MCF 10A (cell line): ENCODE data around the gene MSX1. TPM values are rescaled to one million over a fixed set of nuclear protein-coding genes. Genes with fewer than 3 reads are reported as not detected.

Experiments
- BruUV-seq: library from RNA; stranded (reverse); fragments of 400-500 nt; replicated peaks from 2 replicates; lab custom pipeline; 2021; lab: Mats Ljungman, UMichigan
- CTCF ChIA-PET: fragments of 300-600 bp; sonication (Branson Sonifier 250); formaldehyde crosslinking; extraction: SDS; loops from one replicate; lab custom pipeline; 2021; ENCODE audit warnings: antibody characterized with exemption, inconsistent platforms; lab: Yijun Ruan, JAX
- POLR2A ChIA-PET: fragments of 300-600, 350-650 bp; sonication (Branson Sonifier 250); formaldehyde crosslinking; extraction: SDS; loops from one replicate; lab custom pipeline; 2020; ENCODE audit warnings: antibody characterized with exemption, inconsistent platforms; lab: Yijun Ruan, JAX
- DNase-seq: peaks from one replicate; pipeline ENCODE4 v3.0.0-alpha.2; 2018; ENCODE audit not compliant: unreplicated experiment
- H3K27ac Mint-ChIP-seq: one replicate; pipeline ENCODE4 v1.8.0; 2022; ENCODE audit warnings: mild to moderate bottlenecking, low read depth, mixed read lengths; ENCODE audit not compliant: unreplicated experiment
- H3K27me3 Mint-ChIP-seq: one replicate; pipeline ENCODE4 v1.8.0; 2022; ENCODE audit warnings: mixed read lengths; ENCODE audit not compliant: insufficient read depth, unreplicated experiment
- H3K36me3 Mint-ChIP-seq: one replicate; pipeline ENCODE4 v1.8.0; 2022; ENCODE audit warnings: mild to moderate bottlenecking, moderate library complexity, mixed read lengths; ENCODE audit not compliant: insufficient read depth, unreplicated experiment
- H3K4me1 Mint-ChIP-seq: one replicate; pipeline ENCODE4 v1.8.0; 2022; ENCODE audit warnings: mixed read lengths; ENCODE audit not compliant: insufficient read depth, unreplicated experiment
- H3K4me3 Mint-ChIP-seq: one replicate; pipeline ENCODE4 v1.8.0; 2022; ENCODE audit warnings: mild to moderate bottlenecking, moderate library complexity, mixed read lengths; ENCODE audit not compliant: unreplicated experiment
- H3K9me3 Mint-ChIP-seq: one replicate; pipeline ENCODE4 v1.8.0; 2022; ENCODE audit warnings: mixed read lengths; ENCODE audit not compliant: unreplicated experiment
- intact Hi-C: fragments of 100-400 bp; cut with micrococcal nuclease; formaldehyde crosslinking; loops from 2 replicates; pipeline ENCODE4 v1.14.1; 2022
- total RNA-seq: library from RNA; stranded (reverse); gene quantifications from 2 replicates; pipeline ENCODE4 v1.2.3, GENCODE V29; 2022
- TF ChIP-seq, protein P1 (sequence below): fragments of 200-600 bp; IDR thresholded peaks from one replicate; pipeline ENCODE4 v1.8.0; 2022; ENCODE audit warnings: antibody characterized with exemption, mild to moderate bottlenecking; ENCODE audit not compliant: unreplicated experiment

The MSX1 gene
- total RNA-seq, 1 experiment from 2014 or later = 3.9 TPM

DNA sequence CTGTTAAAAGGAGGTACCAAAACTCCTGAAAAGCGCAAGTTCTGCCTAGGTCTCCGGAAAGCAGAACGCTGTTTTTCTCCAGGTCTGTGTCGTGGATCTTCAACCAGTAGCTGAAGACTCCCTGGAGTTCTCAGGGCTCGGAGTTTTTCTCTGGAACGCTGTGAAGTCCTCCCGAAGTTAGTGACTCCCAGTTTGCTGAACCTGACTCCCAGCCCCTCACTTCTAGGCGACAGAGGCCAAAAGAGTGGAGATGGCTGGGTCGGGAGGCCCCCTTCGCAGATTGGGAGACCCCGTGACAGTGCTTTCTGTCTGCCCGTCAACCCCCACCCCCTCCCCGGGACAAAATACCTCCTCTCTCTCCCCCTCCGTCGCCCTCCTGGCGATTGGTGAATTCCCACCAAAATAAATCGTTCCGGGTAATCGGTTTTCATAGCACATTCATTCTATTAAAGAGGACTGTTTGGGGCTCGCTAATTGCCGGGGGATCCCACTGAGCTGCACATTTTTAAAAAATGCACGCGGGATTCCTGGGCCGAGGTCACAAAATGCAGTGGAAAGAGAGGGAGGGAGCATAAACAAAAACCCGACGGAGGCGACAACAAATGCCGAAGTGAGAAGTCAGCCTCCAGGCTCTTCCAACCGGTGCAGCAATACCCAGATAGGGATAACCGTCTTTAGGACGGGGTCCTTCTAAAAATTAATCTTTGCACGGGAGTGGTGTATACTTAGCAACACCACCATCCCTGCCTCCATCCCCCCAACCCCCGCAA lies 4.0 kb upstream of the MSX1 start:
- H3K9me3 Mint-ChIP-seq = no peaks in the 10 kb centered on the region
- DNase-seq = no peak
- H3K27me3 Mint-ChIP-seq = peaks cover 15% of the 10 kb centered on the region
- no peaks in the 10 kb centered on the region for H3K36me3 Mint-ChIP-seq
- POLR2A ChIA-PET = interaction anchor here (0.6 kb wide), 1 partner anchor 126 kb away, joined by 3 read pairs; no protein-coding TSS in a partner anchor
- H3K4me3 Mint-ChIP-seq = no peak overlapping the region
- intact Hi-C loops = no loop called here
- CTCF ChIA-PET = interaction anchor here (0.5 to 0.6 kb wide), 3 partner anchors 72 to 592 kb away, joined by 3 to 6 read pairs (median 4); no protein-coding TSS in a partner anchor
- H3K4me1 Mint-ChIP-seq = peaks cover 10% of the 10 kb centered on the region
- TF ChIP-seq, protein P1, sequence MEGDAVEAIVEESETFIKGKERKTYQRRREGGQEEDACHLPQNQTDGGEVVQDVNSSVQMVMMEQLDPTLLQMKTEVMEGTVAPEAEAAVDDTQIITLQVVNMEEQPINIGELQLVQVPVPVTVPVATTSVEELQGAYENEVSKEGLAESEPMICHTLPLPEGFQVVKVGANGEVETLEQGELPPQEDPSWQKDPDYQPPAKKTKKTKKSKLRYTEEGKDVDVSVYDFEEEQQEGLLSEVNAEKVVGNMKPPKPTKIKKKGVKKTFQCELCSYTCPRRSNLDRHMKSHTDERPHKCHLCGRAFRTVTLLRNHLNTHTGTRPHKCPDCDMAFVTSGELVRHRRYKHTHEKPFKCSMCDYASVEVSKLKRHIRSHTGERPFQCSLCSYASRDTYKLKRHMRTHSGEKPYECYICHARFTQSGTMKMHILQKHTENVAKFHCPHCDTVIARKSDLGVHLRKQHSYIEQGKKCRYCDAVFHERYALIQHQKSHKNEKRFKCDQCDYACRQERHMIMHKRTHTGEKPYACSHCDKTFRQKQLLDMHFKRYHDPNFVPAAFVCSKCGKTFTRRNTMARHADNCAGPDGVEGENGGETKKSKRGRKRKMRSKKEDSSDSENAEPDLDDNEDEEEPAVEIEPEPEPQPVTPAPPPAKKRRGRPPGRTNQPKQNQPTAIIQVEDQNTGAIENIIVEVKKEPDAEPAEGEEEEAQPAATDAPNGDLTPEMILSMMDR = no peak
- BruUV-seq = no TSS peak
- H3K27ac Mint-ChIP-seq = no peak overlapping the region

DNA sequence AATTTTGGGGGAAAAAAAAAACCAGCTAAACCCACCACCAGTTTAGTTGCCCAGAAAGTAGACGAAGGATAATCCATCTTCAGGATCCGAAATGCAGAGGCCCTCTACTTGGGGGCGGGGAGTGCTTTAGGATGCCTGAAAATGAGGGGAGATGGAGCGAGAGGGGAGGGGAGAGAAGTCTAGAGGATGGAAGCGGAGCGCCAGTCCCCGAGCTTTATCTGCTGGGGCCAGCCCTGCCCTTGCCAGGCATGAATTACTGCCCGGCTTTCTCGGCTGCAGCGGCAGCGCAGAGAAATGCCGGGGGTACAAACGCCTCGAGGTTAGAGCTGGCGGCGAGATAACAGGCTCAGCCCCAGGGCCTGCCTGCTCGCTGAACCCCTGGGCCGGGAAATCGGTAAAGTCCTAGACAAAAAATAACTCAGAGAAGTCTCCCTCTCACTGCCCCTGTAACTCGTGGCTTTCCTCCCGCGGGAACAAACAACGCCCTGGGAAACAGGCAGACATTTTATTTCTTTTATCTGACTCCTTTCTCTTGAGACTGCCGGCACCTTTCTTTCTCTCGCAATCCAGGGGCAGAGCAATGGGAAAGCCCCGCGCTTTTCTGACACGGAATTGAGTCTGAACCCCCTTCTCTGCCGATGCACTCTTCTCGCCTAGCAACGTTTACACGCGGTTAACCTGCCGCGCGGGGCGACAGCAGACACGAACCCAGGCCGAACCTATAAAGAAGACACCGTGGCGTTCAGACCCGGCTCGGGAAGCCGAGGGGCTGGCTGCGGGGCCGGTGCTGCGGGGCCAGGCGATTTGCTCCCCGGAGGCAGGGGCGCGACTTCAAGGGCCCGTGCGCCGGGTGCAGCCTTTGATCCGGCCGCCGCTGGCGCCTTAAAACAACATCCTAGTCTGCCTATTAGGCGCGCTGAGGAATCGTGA lies 3.1 kb upstream of the MSX1 start:
- intact Hi-C loops = no loop called here
- Mint-ChIP-seq H3K4me3 (no peak overlapping the region), H3K27ac (no peak overlapping the region), H3K4me1 (peaks cover 10% of the 10 kb centered on the region), H3K27me3 (peaks cover 15% of the 10 kb centered on the region), H3K36me3 (no peaks in the 10 kb centered on the region), H3K9me3 (no peaks in the 10 kb centered on the region)
- TF ChIP-seq, protein P1 = no peak
- ChIA-PET CTCF (interaction anchor here (0.5 to 0.6 kb wide), 3 partner anchors 71 to 591 kb away, joined by 3 to 6 read pairs (median 4); no protein-coding TSS in a partner anchor), POLR2A (interaction anchor here (0.6 kb wide), 1 partner anchor 125 kb away, joined by 3 read pairs; no protein-coding TSS in a partner anchor)
- no peak for DNase-seq
- no TSS peak for BruUV-seq

DNA sequence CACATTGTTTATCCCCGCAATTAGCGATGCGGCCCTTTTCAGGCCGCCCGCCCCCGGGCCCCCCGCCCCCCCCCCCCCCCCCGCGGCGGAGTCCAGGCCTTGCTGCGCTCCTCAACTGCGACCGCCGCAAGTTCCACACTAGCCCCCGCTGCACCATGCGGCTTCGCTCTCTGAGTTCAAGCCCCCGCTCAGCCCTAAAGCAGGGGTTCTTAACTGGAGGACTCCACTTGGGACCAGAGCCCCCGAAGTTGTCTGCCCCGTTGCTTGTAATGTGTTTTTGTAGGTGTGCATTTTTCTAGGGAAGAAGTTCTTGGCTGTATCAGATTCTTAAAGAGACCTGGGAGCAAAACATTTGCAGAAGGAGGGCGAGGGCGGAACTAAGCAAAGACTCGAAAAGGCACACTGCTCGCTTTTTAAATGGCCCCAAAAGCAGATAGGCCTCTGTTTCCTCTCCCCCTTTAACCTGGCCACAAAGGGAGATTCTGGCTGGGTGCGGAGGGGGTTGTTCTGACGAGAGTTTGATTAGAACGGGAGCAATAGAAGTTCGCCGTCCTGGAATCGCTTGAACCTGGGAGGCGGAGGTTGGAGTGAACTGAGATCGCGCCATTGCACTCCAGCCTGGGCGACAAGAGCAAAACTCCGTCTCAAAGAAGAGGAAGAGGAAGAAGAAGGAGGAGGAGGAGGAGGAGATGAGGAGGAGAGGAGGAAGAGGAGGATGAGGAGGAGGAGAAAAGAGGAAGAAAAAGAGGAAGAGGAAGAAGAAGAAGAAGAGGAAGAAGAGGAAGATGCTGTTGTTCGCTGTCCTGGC lies 2.3 kb upstream of the MSX1 start:
- H3K4me1 Mint-ChIP-seq = peaks cover 10% of the 10 kb centered on the region
- no peak overlapping the region for H3K27ac Mint-ChIP-seq
- POLR2A ChIA-PET = no interaction called here
- CTCF ChIA-PET = no interaction called here
- peaks cover 15% of the 10 kb centered on the region for H3K27me3 Mint-ChIP-seq
- H3K9me3 Mint-ChIP-seq = no peaks in the 10 kb centered on the region
- H3K36me3 Mint-ChIP-seq = no peaks in the 10 kb centered on the region
- no peak for DNase-seq
- no peak overlapping the region for H3K4me3 Mint-ChIP-seq
- BruUV-seq = no TSS peak
- TF ChIP-seq, protein P1 = no peak
- intact Hi-C loops = no loop called here
